ENCODE measurements around the gene KRTAP25-1.

The KRTAP25-1 gene, protein sequence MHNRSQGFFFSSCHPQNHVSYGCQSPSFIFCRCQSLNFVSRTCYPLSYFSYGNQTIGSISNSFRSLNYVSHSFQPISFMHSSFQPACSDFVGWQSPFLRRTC

DNA sequence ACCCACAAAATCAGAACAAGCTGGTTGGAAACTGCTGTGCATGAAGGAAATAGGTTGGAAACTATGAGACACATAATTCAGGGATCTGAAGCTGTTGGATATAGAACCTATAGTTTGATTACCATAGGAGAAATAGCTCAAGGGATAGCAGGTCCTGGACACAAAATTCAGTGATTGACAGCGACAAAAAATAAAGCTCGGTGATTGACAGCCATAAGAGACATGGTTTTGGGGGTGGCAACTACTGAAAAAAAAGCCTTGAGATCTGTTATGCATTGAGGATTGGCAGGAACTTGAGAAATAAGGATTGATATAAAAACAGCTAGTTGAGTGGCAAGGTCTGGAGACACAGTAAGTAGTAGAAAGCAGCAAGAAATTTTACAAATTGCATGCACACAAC lies at the start of gene KRTAP25-1:
KRTAP25-1 (minus strand) TSS at position 300 of the 400 bp plus-strand sequence; CDS start at position 276, 24 bp downstream.
- no peak for DNase-seq

DNA sequence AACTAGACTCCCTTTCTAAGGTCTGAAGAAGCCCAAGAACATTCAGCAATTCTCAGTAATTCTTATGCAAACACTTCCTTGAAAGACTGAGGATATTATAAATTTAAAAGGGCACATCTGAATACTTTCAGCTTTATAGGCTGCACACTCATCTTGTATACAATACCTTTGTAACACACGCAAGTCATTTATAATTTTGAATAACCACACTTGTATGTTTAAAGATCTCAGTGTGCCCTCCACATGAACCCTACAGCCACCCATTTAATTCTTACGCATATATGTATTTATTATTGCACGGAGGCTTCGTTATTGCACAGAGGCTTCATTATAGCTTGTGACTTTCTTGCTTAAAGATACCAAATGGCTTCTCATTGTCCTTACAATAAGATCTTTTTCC lies 49.4 kb upstream of the KRTAP25-1 start:
- no peak for DNase-seq

DNA sequence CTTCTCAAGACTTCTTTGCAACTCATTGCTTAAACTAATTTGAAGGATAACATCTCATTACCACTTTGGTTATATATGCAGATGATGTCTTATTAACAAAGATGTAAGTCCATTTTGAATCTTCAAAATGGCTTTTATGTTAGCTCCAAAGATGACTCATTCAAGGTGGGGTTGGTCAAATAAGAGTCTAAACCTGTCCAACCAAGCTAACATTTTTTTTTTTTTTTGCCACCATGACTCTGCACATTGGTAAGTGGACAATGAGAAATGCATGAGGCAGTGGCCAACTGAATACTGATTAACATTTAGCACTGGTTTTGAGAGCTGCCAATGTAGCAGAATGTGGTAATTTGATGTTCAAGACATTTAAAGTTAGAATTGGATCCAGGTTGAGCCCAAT lies 48.5 kb upstream of the KRTAP25-1 start:
- DNase-seq, result no peak

DNA sequence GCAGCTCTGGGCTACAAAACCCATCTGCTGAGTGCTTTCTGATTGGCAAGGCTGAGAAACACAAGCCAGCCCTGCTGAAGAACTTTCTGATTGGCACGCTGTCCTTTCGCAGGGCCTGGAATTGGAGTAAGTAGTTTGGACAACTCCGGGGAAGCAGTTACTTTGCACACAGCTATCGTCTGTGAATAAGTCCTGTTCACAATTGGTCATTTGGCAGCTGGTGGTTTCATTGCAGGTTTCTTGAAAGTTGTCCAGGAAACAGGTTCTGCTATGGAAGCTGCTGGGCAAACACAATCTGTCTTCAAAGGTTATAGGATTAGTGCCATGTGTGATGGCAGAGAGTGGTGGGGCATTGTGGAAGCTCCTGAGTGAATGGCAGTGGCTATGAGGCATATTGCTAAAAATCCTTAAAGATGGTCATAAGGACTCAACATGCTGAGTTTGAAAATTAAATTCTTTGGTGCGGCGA lies 48.0 kb upstream of the KRTAP25-1 start, which contains the start of gene KRTAP27-1:
KRTAP27-1 (minus strand) TSS at position 419 of the 469 bp plus-strand sequence; CDS start at position 393, 26 bp downstream.
- DNase-seq, result no peak

DNA sequence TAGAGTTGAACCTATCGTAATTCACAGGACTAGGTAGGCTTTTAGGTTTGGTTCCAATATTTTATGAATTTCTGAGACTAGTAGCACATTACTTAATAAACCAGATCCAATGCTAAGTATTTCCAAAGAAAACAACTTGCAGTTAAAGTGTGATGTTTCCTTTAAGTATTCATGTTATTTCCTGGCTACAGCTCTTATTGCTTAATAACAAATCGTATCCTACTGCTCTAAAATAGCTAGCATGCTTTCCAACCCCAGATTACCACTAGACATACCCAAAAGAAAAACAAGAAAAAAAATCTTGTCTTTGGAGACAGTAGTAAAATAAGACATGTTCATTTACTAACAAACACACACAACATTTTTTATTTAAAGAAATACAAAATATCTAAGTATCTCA lies 47.3 kb upstream of the KRTAP25-1 start:
- no peak for DNase-seq

DNA sequence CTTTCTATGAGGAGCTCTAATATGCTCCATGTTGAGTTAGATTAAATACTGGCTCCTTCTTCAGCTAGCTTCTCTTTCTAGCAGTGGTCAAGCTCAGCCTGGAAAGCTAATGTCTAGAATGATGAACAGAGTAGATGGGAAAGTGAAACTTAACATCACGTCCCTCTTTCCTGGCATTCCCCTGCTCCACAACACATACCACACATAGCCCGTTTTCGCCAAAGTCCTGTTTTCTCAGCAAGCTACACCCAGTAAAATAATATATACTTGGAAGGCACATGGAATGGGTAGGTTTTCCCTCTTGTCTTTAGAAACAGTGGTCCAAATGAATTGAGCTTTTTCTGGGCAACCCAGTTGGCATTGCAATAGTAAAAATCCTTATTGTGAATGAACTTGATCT lies 44.4 kb upstream of the KRTAP25-1 start:
- no peak for DNase-seq

DNA sequence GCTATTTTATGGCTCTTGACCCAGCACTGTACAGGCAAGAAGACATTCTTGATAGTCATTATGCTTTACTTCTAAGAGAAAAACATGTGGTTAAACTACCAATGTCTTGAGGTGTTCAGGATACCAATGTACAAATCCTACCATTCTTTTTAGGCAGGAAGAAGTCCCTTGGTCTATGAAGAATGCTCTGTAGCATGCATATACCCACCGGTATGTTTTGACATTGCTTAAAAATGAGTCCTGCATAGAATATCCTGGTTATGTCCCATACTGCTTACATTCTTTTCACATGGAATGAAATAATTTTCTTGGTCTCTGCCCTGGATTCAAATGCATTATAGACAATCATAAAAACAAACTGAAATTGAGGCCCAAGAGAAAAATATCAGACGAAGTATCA lies 43.4 kb upstream of the KRTAP25-1 start:
- DNase-seq, result no peak

DNA sequence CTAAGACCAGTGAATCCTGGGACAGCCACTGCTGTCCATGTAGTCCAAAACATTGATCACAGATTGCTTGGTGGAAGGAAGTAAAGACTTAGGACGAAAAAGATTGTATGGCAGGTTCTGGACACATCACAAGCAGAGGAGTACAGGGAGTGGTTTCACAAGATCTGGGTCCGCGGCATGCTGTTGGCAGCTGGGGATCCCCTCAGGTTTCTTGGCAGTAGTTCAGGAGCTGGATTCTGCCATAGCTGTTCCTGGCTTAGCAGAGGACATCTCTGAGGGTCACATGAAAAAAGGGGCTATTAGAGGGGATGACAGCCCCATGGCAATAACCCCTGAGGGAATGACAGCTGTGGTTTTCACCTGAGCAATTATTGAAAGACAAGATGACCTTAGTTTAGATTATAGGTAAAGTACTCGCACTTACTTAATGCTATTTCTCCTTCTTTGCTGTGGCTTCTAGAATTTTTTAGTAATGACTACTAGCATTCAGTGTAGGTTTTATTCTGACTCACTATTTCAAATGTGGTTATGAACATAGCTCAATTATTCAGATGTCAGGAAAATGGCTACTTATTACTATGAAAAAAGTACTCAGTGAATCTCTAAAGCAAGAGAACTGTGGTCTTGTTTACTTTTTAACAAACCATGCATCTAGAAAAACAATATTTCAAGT lies 40.0 kb upstream of the KRTAP25-1 start:
- no peak for DNase-seq

DNA sequence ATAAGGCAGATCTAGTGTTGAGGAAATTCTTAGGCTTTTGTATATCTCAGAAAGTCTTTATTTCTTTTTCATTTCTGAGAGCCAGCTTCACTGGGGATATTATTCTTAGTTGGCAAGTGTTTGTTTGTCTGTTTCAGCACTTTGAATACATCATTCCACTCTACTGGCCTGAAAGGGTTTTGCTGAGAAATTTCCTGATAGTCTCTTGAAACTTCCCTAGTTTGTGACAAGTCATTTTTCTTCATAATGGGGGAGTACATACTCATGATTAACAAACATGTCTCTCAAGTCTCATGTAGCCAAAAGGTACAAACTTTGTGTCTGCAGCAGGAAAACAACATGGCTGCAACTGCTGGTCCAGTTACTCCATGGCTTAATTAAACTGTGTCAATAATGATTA lies 37.1 kb upstream of the KRTAP25-1 start:
- no peak for DNase-seq

DNA sequence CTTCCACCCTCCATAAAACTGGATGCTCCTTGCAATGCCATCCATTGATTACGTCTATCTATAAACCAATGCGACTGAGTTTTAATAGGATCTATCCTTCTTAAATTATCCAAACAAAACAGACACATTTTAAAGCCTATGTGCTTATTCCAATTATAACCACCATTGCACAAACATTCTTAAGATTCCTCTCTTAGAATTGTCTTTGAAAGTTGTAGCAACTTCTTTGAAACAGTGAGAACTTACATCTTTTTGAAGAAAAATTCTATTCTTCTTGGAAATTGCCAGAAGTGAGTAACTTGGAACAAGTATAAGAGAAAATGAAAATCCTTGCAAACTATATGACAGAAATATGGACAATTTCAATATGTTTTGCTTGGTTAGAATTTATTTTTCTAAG lies 30.9 kb upstream of the KRTAP25-1 start, which contains the start of gene KRTAP26-1:
KRTAP26-1 (minus strand) TSS at position 101 of the 400 bp plus-strand sequence. CDS start 280 bp downstream, outside the sequence.
- DNase-seq, result no peak

DNA sequence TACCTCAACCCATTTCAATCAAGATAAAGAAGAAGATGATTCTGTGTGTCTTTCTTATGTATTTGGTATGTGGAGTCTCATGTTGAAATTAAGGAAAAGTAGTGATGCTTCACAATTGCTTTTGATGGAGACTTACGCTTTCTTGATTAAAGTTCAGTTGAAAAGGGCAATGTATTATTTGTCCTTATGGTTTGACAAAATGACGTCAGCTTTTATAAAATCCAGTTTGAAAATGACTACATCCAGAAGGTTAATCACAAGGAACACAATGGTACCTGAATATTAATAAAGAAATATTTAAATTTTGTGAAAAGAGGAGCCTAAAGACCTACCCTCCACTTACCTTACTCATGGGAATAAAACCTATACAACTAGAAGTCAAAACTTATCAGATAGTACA lies 26.4 kb upstream of the KRTAP25-1 start:
- DNase-seq, result no peak

DNA sequence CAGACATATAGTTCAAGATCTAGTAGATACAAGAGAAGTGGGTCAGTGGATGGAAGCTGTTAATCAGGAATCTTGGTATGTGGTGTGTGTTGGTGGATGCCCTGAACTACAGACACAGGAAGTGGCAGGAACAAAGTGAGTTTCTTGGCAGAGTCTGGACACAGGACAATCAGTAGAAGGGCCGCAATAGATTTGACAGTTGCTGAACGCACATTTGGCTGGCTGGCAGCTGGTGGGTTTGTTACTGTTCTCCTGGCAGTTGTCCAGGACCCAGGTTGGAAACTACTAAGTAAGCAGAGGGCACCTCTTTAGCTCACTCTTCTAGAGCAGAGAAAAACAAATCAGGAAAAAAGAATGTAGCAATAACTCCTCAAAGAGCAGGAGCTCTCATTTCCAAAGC lies 17.6 kb upstream of the KRTAP25-1 start:
- DNase-seq, result no peak

DNA sequence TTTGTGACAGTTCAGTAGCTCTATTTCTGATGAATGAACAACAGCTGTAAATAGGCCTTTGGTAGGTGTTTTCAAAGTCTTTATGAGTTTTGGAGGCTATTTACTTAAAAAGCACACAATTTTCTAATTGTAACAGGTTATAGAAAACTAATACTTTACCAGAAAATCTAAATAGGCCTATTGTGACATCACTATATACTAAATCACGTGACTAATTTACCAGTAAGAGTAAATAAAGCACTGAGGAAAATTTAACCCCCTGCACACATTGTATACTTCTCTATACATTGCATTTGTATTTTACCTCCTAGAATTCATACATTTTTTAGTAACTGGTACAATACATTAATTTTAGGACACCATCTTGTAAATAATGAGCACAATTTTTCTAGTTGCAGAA lies 15.8 kb upstream of the KRTAP25-1 start:
- DNase-seq, result no peak

DNA sequence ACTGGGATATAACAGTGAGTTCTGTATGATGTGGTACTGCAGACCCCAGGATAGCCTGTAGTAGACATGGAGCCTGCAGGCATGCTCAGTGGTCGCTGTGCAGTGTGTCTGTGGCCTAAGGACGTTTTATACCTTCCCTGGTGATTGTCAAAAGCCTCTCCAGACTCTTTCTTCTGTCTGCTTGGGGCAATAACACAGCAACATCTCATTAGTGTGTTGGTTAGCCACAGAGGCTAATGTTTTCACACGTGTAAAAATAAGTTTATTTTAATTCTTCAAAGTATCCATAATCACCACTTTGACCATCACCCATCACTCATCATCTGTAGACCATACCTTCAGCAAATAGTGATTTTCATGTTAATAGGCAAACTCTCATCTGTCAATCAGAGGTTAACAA lies 6.5 kb downstream of the KRTAP25-1 start, which contains the start of gene KRTAP24-1:
KRTAP24-1 (minus strand) TSS at position 101 of the 400 bp plus-strand sequence; CDS start at position 83, 18 bp downstream.
- no peak for DNase-seq

DNA sequence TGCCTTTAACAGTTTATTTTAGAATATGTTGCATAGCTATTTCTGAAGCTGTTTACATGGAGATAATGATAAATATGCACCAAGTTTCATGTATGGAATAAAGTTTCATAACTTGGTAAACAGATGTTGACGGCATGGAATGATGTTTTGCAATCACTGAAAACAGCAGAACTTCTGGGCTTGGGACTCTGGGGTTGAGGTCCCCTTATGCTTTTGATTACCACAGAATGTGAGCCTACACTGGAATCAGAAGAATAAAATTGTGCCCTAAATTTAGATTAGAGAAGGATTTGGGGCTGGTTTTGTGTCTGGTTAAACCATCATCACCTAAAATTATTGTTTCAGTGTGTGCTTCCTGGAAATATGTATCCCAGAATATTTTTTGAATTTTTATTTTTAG lies 17.7 kb downstream of the KRTAP25-1 start:
- no peak for DNase-seq

DNA sequence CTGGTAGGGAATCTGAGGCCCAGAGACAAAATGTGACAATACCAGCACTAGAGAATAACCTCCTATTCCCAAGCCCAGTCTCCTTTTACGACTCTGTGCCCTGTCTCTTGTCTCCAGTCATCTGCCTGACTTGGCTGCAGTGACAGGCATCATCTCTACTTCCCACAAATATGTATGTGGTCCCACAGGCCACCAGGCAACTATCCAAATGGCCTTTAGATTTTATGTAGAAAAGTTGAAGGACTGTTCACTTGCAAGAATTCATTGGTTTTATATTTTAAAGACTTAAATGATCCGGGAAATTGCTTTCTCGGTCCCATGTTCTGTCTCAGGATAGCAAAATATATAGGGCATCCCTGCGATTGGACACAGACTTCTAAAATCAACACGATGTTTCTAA lies 18.2 kb downstream of the KRTAP25-1 start:
- no peak for DNase-seq

DNA sequence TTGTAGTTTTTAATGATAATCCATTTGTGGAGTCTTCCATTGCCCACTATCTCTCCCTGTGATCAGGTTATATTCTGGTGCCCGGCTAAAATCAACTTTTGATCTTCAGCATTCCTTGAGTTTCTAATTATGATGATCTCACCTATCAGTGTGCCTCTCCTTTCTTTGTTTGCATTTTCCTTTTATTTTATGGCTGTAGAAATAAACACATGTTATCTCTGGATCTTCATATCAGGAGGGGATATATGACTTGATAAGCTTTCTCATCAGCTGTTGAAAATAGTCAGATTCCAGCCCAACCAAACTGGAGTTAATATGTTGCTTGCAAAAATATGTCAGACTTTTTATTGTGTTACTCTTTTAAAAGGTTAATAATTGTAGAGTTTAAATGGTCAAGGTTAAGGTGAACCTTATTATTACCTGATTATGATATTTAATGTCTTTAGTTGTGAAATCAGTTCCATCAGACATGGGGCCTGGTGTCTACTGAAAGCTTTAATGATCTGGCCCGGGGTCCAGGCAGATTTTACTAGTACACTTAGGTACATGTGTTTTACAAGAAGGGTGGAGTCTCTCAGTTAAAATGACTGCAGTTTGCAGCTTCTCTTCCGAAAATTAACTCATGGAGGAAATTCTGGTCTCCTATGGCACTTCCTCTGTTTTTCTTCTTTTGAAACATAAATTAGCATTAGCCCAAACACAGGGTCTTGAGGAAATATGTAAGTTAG lies 19.3 kb downstream of the KRTAP25-1 start:
- no peak for DNase-seq

DNA sequence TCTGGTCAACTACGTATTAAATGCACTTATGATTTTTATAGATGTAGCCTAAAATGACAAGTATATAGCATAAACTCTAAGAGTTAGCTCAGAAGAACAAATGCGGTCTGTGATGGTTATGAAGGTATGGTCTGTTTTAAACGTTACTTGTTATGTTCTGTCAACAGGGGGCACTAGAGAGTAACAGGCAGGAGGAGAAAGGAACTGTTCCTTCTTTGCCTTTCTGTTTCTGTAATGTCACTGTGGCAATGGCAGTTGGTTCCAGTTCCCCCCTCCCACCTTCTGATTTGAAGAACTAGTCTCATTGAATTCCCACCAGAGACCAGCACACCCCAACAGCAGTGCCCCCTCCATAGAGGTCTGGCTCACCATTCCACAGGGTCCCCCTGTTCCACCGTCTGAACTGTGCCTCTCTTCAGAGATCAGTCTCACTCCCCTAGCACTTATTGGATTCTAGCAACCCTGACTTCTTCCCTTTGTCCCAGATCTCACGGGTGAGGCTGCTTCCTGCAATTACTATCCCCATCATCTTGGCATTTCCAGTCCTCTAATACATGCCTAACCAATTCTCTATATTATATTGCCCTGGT lies 20.6 kb downstream of the KRTAP25-1 start:
- DNase-seq, result no peak

DNA sequence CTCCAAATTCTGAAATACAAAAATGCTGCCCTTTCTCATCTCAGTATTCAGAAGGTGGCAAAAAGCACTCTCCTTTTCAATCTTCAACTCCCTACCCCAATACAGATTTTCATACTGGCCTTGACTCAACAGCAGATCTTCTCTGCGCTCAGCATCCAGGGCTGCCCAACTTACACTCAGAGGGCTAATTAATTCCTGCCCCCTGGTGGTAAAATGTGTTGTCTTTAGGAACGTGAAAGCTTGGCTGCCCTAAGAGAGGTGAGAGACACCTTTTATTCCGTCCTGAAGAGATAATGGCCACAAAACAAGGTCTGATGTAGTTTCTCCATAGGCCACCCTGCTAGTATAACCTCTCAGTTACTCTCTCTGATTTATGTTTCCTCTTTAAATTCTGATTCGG lies 31.5 kb downstream of the KRTAP25-1 start:
- DNase-seq, result no peak

DNA sequence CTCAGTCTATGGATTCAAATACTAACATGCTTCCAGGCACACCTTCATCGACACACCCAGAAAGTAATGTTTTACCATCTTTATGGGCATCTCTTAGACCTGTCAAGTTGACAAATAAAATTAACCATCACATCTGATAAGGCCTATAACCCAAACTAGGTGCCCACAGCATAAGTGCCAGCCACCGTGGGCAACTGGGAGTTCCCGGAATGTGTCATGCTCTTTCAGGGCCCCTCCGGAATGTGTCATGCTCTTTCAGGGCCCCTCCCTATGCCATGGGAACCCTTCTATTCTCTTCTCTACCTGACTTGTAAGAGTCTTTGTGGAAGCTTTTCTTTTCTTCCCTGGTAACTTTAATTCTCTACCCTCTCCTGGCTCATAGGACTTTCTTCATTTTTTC lies 33.2 kb downstream of the KRTAP25-1 start:
- no peak for DNase-seq

DNA sequence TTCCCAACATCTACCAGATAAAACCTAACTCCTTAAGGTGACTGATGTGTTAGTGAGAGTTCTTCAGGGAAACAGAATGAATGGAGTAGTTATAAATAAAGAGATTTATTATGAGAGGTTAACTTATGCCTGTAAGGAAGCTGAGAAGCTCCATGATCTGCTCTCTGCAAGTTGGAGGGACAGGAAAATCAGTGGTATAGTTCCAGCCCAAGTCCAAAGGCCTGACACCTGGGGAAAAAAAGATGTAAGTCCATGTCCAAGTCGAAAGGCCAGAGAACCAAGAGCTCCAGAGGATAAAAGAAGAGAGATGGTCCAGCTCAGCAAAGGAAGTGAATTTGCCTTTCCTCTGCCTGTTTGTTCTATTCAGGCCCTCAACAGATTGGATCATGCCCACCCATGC lies 33.6 kb downstream of the KRTAP25-1 start:
- DNase-seq, result no peak

DNA sequence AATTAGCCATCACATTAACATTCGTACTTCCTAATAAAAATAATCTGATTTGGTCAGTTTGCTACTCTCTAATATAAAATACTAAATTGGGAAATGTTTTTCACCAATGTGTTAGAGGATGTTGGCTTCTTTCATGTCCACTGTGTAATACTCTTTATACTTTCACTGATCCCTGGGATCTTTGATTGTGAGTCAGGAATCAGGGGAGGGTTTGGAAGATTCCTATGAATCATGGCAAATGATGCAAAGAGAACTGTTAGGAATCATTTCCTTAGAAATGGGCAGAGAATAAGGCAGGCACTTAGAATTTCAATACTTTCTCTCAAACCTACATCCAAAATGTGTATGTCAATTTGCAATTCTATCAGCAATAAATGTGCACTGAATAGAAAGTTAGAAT lies 37.5 kb downstream of the KRTAP25-1 start:
- no peak for DNase-seq

All from nucleus accumbens (tissue), 56 donors.